Measurements from ENCODE around the gene SLC35B2. TPM values are rescaled to one million over a fixed set of nuclear protein-coding genes. Genes with fewer than 3 reads are reported as not detected.

Gene SLC35B2
- total and polyA plus RNA-seq, 9 of the 15 experiments (the other 6 are each of a cell fraction or from before 2014, with no cell fraction given): 14.5 to 59.1 (median 47.1) TPM

DNA sequence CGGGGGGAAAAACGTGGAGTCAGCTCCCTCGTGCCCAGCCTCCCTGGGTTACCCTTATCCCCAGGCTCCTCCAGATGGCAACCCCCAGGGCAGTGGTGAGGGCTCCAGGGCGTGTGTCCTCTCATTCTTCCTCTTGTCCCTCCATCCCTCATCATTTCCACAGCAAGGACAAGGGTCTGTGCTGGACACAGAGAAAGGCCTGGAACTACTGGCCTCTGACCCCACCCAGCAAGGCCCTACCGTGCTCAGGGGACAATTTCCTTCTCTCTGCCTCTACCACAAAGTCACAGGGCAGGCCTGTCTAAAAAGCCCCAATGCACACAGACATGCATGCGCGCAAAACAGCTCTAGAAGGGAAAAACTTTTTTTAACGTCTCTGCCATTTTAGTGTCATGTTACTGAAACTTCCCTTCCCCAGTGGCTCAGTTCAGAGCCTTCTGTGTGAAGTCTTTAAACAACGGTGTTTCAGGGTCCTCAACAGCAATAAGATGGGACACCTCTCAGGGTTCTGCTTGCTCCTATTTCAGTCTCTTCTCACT, 1.1 kb upstream of the SLC35B2 start:
- H3K27ac ChIP-seq (ENCODE audit: extremely low read depth, low read depth, low read length): peak overlapping the region; percentile 93
- peaks cover 36 to 53% of the 10 kb centered on the region in 2 experiments; a peak in 4 of 5 replicates for H3K4me1 ChIP-seq (replicated peaks in 1 of 2; ENCODE audit: control insufficient read depth in 2 of 2, insufficient read depth in 2 of 2, low read length in 2 of 2)
- no peak for FAIRE-seq

More for the DNA sequence above, 1.1 kb upstream of the SLC35B2 start:
- in situ Hi-C loops (cut with MboI): no loop called here
- Histone ChIP-seq H3K4me2 (ENCODE audit: insufficient read depth, low read length) (no peak overlapping the region; the same call in 1 of the 2 replicates), H3K9me1 (ENCODE audit: control insufficient read depth, insufficient read depth, low read length) (peaks cover 15% of the 10 kb centered on the region), H3K27me3 (ENCODE audit: control insufficient read depth in 2 of 2, insufficient read depth in 2 of 2, low read length in 2 of 2) (no peaks in the 10 kb centered on the region), H3K4me3 (no peak overlapping the region), H3K9ac (ENCODE audit: insufficient read depth in 1 of 2, low read depth in 2 of 2, low read length in 2 of 2) (peak overlapping the region; percentile 85 to 93; a peak in 3 of 4 replicates), H3K79me2 (ENCODE audit: control insufficient read depth, insufficient read depth, low read length) (peaks cover 24% of the 10 kb centered on the region), H3K9me3 (replicated peaks; ENCODE audit: control insufficient read depth, insufficient read depth, low read depth, low read length) (no peaks in the 10 kb centered on the region), H2AFZ (ENCODE audit: low read depth, low read length) (peak overlapping the region; percentile 94), H3K36me3 (ENCODE audit: control insufficient read depth, insufficient read depth, low read length) (peaks cover 75% of the 10 kb centered on the region), H4K20me1 (replicated peaks; ENCODE audit: control insufficient read depth, insufficient read depth, low read length) (peaks cover 32% of the 10 kb centered on the region)
- no peak for TF ChIP-seq ZBTB33 (CRISPR knock-in tag; IDR thresholded peaks at IDR 0.05)
- TF ChIP-seq ZNF232 (CRISPR knock-in tag; IDR thresholded peaks at IDR 0.05): 0 out of 2 replicates have a peak, but pooled peaks have one; percentile 8
- TF ChIP-seq ZNF780A (CRISPR knock-in tag; IDR thresholded peaks at IDR 0.05): no peak
- 69% methylated on average over 9 of the region's 9 CpGs for WGBS (ENCODE audit: insufficient coverage, low coverage, missing lambda C conversion rate)
- POLR2A ChIA-PET: interaction anchor here (1.0 kb wide), 1 partner anchor 11 kb away, joined by 9 read pairs; no protein-coding TSS in a partner anchor
- intact Hi-C loops (cut with micrococcal nuclease): no loop called here
- DNase-seq (ENCODE audit: extremely low read depth in 1 of 4, low spot score in 3 of 4): no peak
- CTCF ChIA-PET (ENCODE audit: low intra/inter-chr PET ratio): interaction anchor here (0.7 to 1.5 kb wide), 2 partner anchors 85 to 86 kb away, joined by 3 to 7 read pairs; no protein-coding TSS in a partner anchor
- no peak for ATAC-seq
- BruUV-seq (replicated peaks): no TSS peak

All from K562 (cell line).